Measurements from ENCODE around the gene DPP6.

Gene DPP6

GRCh38 chr7:154767821-154768415 lies 715.7 kb downstream of the DPP6 start:
- H2AFZ ChIP-seq (ENCODE audit: low read depth, low read length) = no peak overlapping the region
- H3K9me3 ChIP-seq (ENCODE audit: low read length) = no peaks in the 10 kb centered on the region
- H3K36me3 ChIP-seq (ENCODE audit: insufficient read depth, low read length) = no peaks in the 10 kb centered on the region
- H3K4me1 ChIP-seq (ENCODE audit: insufficient read depth, low read length) = no peaks in the 10 kb centered on the region
- no peaks in the 10 kb centered on the region for H3K27me3 ChIP-seq (ENCODE audit: insufficient read depth, low read length)
- no peak overlapping the region for H3K4me3 ChIP-seq (ENCODE audit: low read length)

- no peaks in the 10 kb centered on the region for H3K36me3 ChIP-seq (ENCODE audit: insufficient read depth, low read length)
- H3K9me3 ChIP-seq (ENCODE audit: low read length) = no peaks in the 10 kb centered on the region
- no peak overlapping the region for H2AFZ ChIP-seq (ENCODE audit: low read depth, low read length)
- no peak overlapping the region for H3K4me3 ChIP-seq (ENCODE audit: low read length)
- no peaks in the 10 kb centered on the region for H3K4me1 ChIP-seq (ENCODE audit: insufficient read depth, low read length)
- H3K27me3 ChIP-seq (ENCODE audit: insufficient read depth, low read length) = no peaks in the 10 kb centered on the region
Observed at GRCh38 chr7:154769001-154769400, 716.8 kb downstream of the DPP6 start.

- H3K27me3 ChIP-seq (ENCODE audit: insufficient read depth, low read length) = no peaks in the 10 kb centered on the region
- H3K4me3 ChIP-seq (ENCODE audit: low read length) = no peak overlapping the region
- H3K9me3 ChIP-seq (ENCODE audit: low read length) = no peaks in the 10 kb centered on the region
- no peaks in the 10 kb centered on the region for H3K4me1 ChIP-seq (ENCODE audit: insufficient read depth, low read length)
- H2AFZ ChIP-seq (ENCODE audit: low read depth, low read length) = no peak overlapping the region
- no peaks in the 10 kb centered on the region for H3K36me3 ChIP-seq (ENCODE audit: insufficient read depth, low read length)
Observed at GRCh38 chr7:154769527-154769926, 717.3 kb downstream of the DPP6 start.

GRCh38 chr7:154770361-154770760 lies 718.2 kb downstream of the DPP6 start:
- no peaks in the 10 kb centered on the region for H3K36me3 ChIP-seq (ENCODE audit: insufficient read depth, low read length)
- no peak overlapping the region for H2AFZ ChIP-seq (ENCODE audit: low read depth, low read length)
- no peaks in the 10 kb centered on the region for H3K4me1 ChIP-seq (ENCODE audit: insufficient read depth, low read length)
- H3K4me3 ChIP-seq (ENCODE audit: low read length) = no peak overlapping the region
- H3K9me3 ChIP-seq (ENCODE audit: low read length) = no peaks in the 10 kb centered on the region
- H3K27me3 ChIP-seq (ENCODE audit: insufficient read depth, low read length) = no peaks in the 10 kb centered on the region

- Histone ChIP-seq H3K27me3 (ENCODE audit: insufficient read depth, low read length) (no peaks in the 10 kb centered on the region), H3K9me3 (ENCODE audit: low read length) (no peaks in the 10 kb centered on the region), H3K36me3 (ENCODE audit: insufficient read depth, low read length) (no peaks in the 10 kb centered on the region), H2AFZ (ENCODE audit: low read depth, low read length) (no peak overlapping the region), H3K4me3 (ENCODE audit: low read length) (no peak overlapping the region), H3K4me1 (ENCODE audit: insufficient read depth, low read length) (no peaks in the 10 kb centered on the region)
Observed at GRCh38 chr7:154770962-154771361, 718.8 kb downstream of the DPP6 start.

- H3K4me3 ChIP-seq (ENCODE audit: low read length) = no peak overlapping the region
- no peaks in the 10 kb centered on the region for H3K9me3 ChIP-seq (ENCODE audit: low read length)
- no peak overlapping the region for H2AFZ ChIP-seq (ENCODE audit: low read depth, low read length)
- H3K27me3 ChIP-seq (ENCODE audit: insufficient read depth, low read length) = peaks cover 3% of the 10 kb centered on the region
- no peaks in the 10 kb centered on the region for H3K36me3 ChIP-seq (ENCODE audit: insufficient read depth, low read length)
- no peaks in the 10 kb centered on the region for H3K4me1 ChIP-seq (ENCODE audit: insufficient read depth, low read length)
Observed at GRCh38 chr7:154774303-154774969, 722.2 kb downstream of the DPP6 start.

GRCh38 chr7:154775681-154776080 lies 723.5 kb downstream of the DPP6 start:
- H2AFZ ChIP-seq (ENCODE audit: low read depth, low read length) = no peak overlapping the region
- H3K9me3 ChIP-seq (ENCODE audit: low read length) = no peaks in the 10 kb centered on the region
- no peak overlapping the region for H3K4me3 ChIP-seq (ENCODE audit: low read length)
- no peaks in the 10 kb centered on the region for H3K4me1 ChIP-seq (ENCODE audit: insufficient read depth, low read length)
- H3K36me3 ChIP-seq (ENCODE audit: insufficient read depth, low read length) = no peaks in the 10 kb centered on the region
- H3K27me3 ChIP-seq (ENCODE audit: insufficient read depth, low read length) = peaks cover 3% of the 10 kb centered on the region

GRCh38 chr7:154776350-154776749 lies 724.2 kb downstream of the DPP6 start:
- Histone ChIP-seq H3K4me3 (ENCODE audit: low read length) (no peak overlapping the region), H3K4me1 (ENCODE audit: insufficient read depth, low read length) (no peaks in the 10 kb centered on the region), H2AFZ (ENCODE audit: low read depth, low read length) (no peak overlapping the region), H3K36me3 (ENCODE audit: insufficient read depth, low read length) (no peaks in the 10 kb centered on the region), H3K27me3 (ENCODE audit: insufficient read depth, low read length) (peaks cover 3% of the 10 kb centered on the region), H3K9me3 (ENCODE audit: low read length) (no peaks in the 10 kb centered on the region)

GRCh38 chr7:154777023-154777422 lies 724.8 kb downstream of the DPP6 start:
- Histone ChIP-seq H3K36me3 (ENCODE audit: insufficient read depth, low read length) (no peaks in the 10 kb centered on the region), H3K27me3 (ENCODE audit: insufficient read depth, low read length) (peaks cover 3% of the 10 kb centered on the region), H2AFZ (ENCODE audit: low read depth, low read length) (no peak overlapping the region), H3K4me3 (ENCODE audit: low read length) (no peak overlapping the region), H3K4me1 (ENCODE audit: insufficient read depth, low read length) (no peaks in the 10 kb centered on the region), H3K9me3 (ENCODE audit: low read length) (no peaks in the 10 kb centered on the region)

- no peaks in the 10 kb centered on the region for H3K36me3 ChIP-seq (ENCODE audit: insufficient read depth, low read length)
- H3K27me3 ChIP-seq (ENCODE audit: insufficient read depth, low read length) = peaks cover 3% of the 10 kb centered on the region
- no peaks in the 10 kb centered on the region for H3K4me1 ChIP-seq (ENCODE audit: insufficient read depth, low read length)
- H3K4me3 ChIP-seq (ENCODE audit: low read length) = no peak overlapping the region
- H2AFZ ChIP-seq (ENCODE audit: low read depth, low read length) = no peak overlapping the region
- no peaks in the 10 kb centered on the region for H3K9me3 ChIP-seq (ENCODE audit: low read length)
Observed at GRCh38 chr7:154777489-154777888, 725.3 kb downstream of the DPP6 start.

GRCh38 chr7:154777908-154778307 lies 725.7 kb downstream of the DPP6 start:
- no peaks in the 10 kb centered on the region for H3K36me3 ChIP-seq (ENCODE audit: insufficient read depth, low read length)
- no peaks in the 10 kb centered on the region for H3K4me1 ChIP-seq (ENCODE audit: insufficient read depth, low read length)
- no peak overlapping the region for H2AFZ ChIP-seq (ENCODE audit: low read depth, low read length)
- peaks cover 3% of the 10 kb centered on the region for H3K27me3 ChIP-seq (ENCODE audit: insufficient read depth, low read length)
- H3K4me3 ChIP-seq (ENCODE audit: low read length) = no peak overlapping the region
- H3K9me3 ChIP-seq (ENCODE audit: low read length) = no peaks in the 10 kb centered on the region

- Histone ChIP-seq H3K4me1 (ENCODE audit: insufficient read depth, low read length) (no peaks in the 10 kb centered on the region), H3K9me3 (ENCODE audit: low read length) (no peaks in the 10 kb centered on the region), H3K36me3 (ENCODE audit: insufficient read depth, low read length) (no peaks in the 10 kb centered on the region), H2AFZ (ENCODE audit: low read depth, low read length) (no peak overlapping the region), H3K27me3 (ENCODE audit: insufficient read depth, low read length) (peaks cover 6% of the 10 kb centered on the region), H3K4me3 (ENCODE audit: low read length) (no peak overlapping the region)
Observed at GRCh38 chr7:154781369-154782303, 729.4 kb downstream of the DPP6 start.

- no peaks in the 10 kb centered on the region for H3K4me1 ChIP-seq (ENCODE audit: insufficient read depth, low read length)
- no peaks in the 10 kb centered on the region for H3K36me3 ChIP-seq (ENCODE audit: insufficient read depth, low read length)
- no peak overlapping the region for H2AFZ ChIP-seq (ENCODE audit: low read depth, low read length)
- H3K4me3 ChIP-seq (ENCODE audit: low read length) = no peak overlapping the region
- peaks cover 3% of the 10 kb centered on the region for H3K27me3 ChIP-seq (ENCODE audit: insufficient read depth, low read length)
- no peaks in the 10 kb centered on the region for H3K9me3 ChIP-seq (ENCODE audit: low read length)
Observed at GRCh38 chr7:154783281-154783909, 731.2 kb downstream of the DPP6 start.
